HL-60 (cell line): ENCODE measurements around the gene MARF1.

Experiments used
- CTCF ChIP-seq: IDR thresholded peaks from one replicate; pipeline ENCODE4 v1.5.1; 2011; ENCODE audit warnings: low read length, control low read depth, inconsistent platforms; ENCODE audit not compliant: insufficient read depth
- POLR2AphosphoS5 ChIP-seq: IDR thresholded peaks from 2 replicates; pipeline ENCODE4 v1.6.1; 2012; ENCODE audit warnings: low read depth

DNA sequence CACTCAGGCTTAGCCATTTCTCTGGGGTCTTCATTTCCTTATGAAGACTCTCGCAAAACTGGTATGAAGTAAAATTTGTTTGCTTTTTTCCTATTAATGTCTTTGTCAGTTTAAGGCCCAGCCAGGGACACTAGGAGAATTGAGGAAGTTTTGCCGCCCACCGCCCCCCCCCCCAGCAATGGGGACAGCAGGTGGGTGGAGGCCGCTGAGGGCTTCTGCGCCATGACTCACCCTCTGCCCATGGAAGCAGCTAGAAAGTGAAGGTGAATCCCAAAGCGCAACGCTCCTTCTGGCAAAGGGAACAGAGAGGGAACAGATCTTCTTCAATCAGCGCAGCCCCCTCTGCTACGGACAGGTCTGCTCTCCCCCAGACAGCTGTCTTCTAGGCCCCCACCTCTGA is 49.7 kb downstream of the MARF1 start:
- TF ChIP-seq CTCF (no peak), POLR2AphosphoS5 (no peak)
